ENCODE measurements around the gene SLAMF7.
"Not testable (repeated sequence)": the region's sequence is repeated elsewhere in the genome, so short reads cannot be mapped to it uniquely, and the experiment has no call there.

SLAMF7 gene

GRCh38 chr1:160779626-160780397 lies 40.8 kb downstream of the SLAMF7 start:
- TF ChIP-seq CTCF (IDR thresholded peaks at IDR 0.05; ENCODE audit: borderline replicate concordance, insufficient read depth, low read depth, low read length) = peak; percentile 82
- H3K4me3 ChIP-seq (ENCODE audit: low read depth, low read length) = no peak overlapping the region

GRCh38 chr1:160780398-160780755 lies 41.3 kb downstream of the SLAMF7 start:
- no peak for TF ChIP-seq CTCF (IDR thresholded peaks at IDR 0.05; ENCODE audit: borderline replicate concordance, insufficient read depth, low read depth, low read length)
- H3K4me3 ChIP-seq (ENCODE audit: low read depth, low read length) = no peak overlapping the region

GRCh38 chr1:160781186-160781766 lies 42.2 kb downstream of the SLAMF7 start:
- H3K4me3 ChIP-seq (ENCODE audit: low read depth, low read length) = no peak overlapping the region
- no peak for TF ChIP-seq CTCF (IDR thresholded peaks at IDR 0.05; ENCODE audit: borderline replicate concordance, insufficient read depth, low read depth, low read length)

GRCh38 chr1:160781914-160782689 lies 43.1 kb downstream of the SLAMF7 start:
- TF ChIP-seq CTCF (IDR thresholded peaks at IDR 0.05; ENCODE audit: borderline replicate concordance, insufficient read depth, low read depth, low read length) = no peak
- no peak overlapping the region for H3K4me3 ChIP-seq (ENCODE audit: low read depth, low read length)

- not testable (repeated sequence) for H3K4me3 ChIP-seq (ENCODE audit: low read depth, low read length)
Observed at GRCh38 chr1:160782988-160783765, 44.1 kb downstream of the SLAMF7 start.

GRCh38 chr1:160789051-160789701 lies 50.1 kb downstream of the SLAMF7 start:
- TF ChIP-seq CTCF (IDR thresholded peaks at IDR 0.05; ENCODE audit: borderline replicate concordance, insufficient read depth, low read depth, low read length) = no peak
- no peak overlapping the region for H3K4me3 ChIP-seq (ENCODE audit: low read depth, low read length)

All from GM12875 (cell line).